ENCODE measurements around the gene SH2D4B.

Gene SH2D4B

GRCh38 chr10:80506189-80506575 is 31.5 kb upstream of the SH2D4B start:
- H3K4me3 ChIP-seq (replicated peaks; ENCODE audit: low read depth, low read length) = no peak overlapping the region
- no peak for TF ChIP-seq CTCF (IDR thresholded peaks at IDR 0.05; ENCODE audit: low read depth, low read length, missing control alignments)
- no peak for DNase-seq (ENCODE audit: extremely low read depth, low read depth)

GRCh38 chr10:80506836-80507487 is 30.7 kb upstream of the SH2D4B start:
- H3K4me3 ChIP-seq (replicated peaks; ENCODE audit: low read depth, low read length) = no peak overlapping the region
- DNase-seq (ENCODE audit: extremely low read depth, low read depth) = no peak
- no peak for TF ChIP-seq CTCF (IDR thresholded peaks at IDR 0.05; ENCODE audit: low read depth, low read length, missing control alignments)

- no peak for DNase-seq (ENCODE audit: extremely low read depth, low read depth)
- no peak overlapping the region for H3K4me3 ChIP-seq (replicated peaks; ENCODE audit: low read depth, low read length)
- TF ChIP-seq CTCF (IDR thresholded peaks at IDR 0.05; ENCODE audit: low read depth, low read length, missing control alignments) = no peak
Measured at GRCh38 chr10:80509108-80509402, 28.6 kb upstream of the SH2D4B start.

GRCh38 chr10:80509403-80510161 is 28.1 kb upstream of the SH2D4B start:
- TF ChIP-seq CTCF (IDR thresholded peaks at IDR 0.05; ENCODE audit: low read depth, low read length, missing control alignments) = no peak
- DNase-seq (ENCODE audit: extremely low read depth, low read depth) = peak; percentile 86
- H3K4me3 ChIP-seq (replicated peaks; ENCODE audit: low read depth, low read length) = no peak overlapping the region

GRCh38 chr10:80512031-80512526 is 25.6 kb upstream of the SH2D4B start:
- no peak for DNase-seq (ENCODE audit: extremely low read depth, low read depth)
- H3K4me3 ChIP-seq (replicated peaks; ENCODE audit: low read depth, low read length) = no peak overlapping the region
- no peak for TF ChIP-seq CTCF (IDR thresholded peaks at IDR 0.05; ENCODE audit: low read depth, low read length, missing control alignments)

- no peak for DNase-seq (ENCODE audit: extremely low read depth, low read depth)
- no peak for TF ChIP-seq CTCF (IDR thresholded peaks at IDR 0.05; ENCODE audit: low read depth, low read length, missing control alignments)
- H3K4me3 ChIP-seq (replicated peaks; ENCODE audit: low read depth, low read length) = no peak overlapping the region
Measured at GRCh38 chr10:80513106-80513505, 24.6 kb upstream of the SH2D4B start.
